GM19395 (cell line): Measurements from ENCODE around the gene SDK2.
A peak's percentile ranks its signal among the peaks of the same experiment; 100 is the strongest.

Experiments
- ATAC-seq: cut with Tn5 transposase; IDR thresholded peaks from one replicate; pipeline ENCODE4 v1.9.1; 2021; ENCODE audit warnings: mild to moderate bottlenecking, moderate library complexity; ENCODE audit not compliant: unreplicated experiment

SDK2 gene

GRCh38 chr17:73612031-73612472, 32.2 kb downstream of the SDK2 start:
- ATAC-seq, result no peak

GRCh38 chr17:73611630-73612029, 32.6 kb downstream of the SDK2 start:
- no peak for ATAC-seq

- ATAC-seq, result no peak
Observed at GRCh38 chr17:73610331-73610911, 33.8 kb downstream of the SDK2 start.

GRCh38 chr17:73609758-73610157, 34.5 kb downstream of the SDK2 start:
- ATAC-seq, result no peak

- ATAC-seq, result no peak
Observed at GRCh38 chr17:73609060-73609459, 35.2 kb downstream of the SDK2 start.

GRCh38 chr17:73605444-73605843, 38.8 kb downstream of the SDK2 start:
- no peak for ATAC-seq

GRCh38 chr17:73604476-73604875, 39.8 kb downstream of the SDK2 start:
- no peak for ATAC-seq

GRCh38 chr17:73603971-73604370, 40.3 kb downstream of the SDK2 start:
- ATAC-seq, result no peak

- ATAC-seq, result no peak
Observed at GRCh38 chr17:73600103-73600871, 44.0 kb downstream of the SDK2 start.

GRCh38 chr17:73599599-73599998, 44.6 kb downstream of the SDK2 start:
- no peak for ATAC-seq

GRCh38 chr17:73598212-73598611, 46.0 kb downstream of the SDK2 start:
- ATAC-seq, result no peak

- ATAC-seq, result no peak
Observed at GRCh38 chr17:73595931-73596330, 48.3 kb downstream of the SDK2 start.

- ATAC-seq, result no peak
Observed at GRCh38 chr17:73595479-73595878, 48.8 kb downstream of the SDK2 start.

- ATAC-seq, result no peak
Observed at GRCh38 chr17:73595068-73595467, 49.2 kb downstream of the SDK2 start.

- no peak for ATAC-seq
Observed at GRCh38 chr17:73594598-73594997, 49.6 kb downstream of the SDK2 start.

GRCh38 chr17:73594025-73594424, 50.2 kb downstream of the SDK2 start:
- ATAC-seq, result no peak

- no peak for ATAC-seq
Observed at GRCh38 chr17:73593249-73593965, 50.8 kb downstream of the SDK2 start.

GRCh38 chr17:73592501-73592961, 51.7 kb downstream of the SDK2 start:
- ATAC-seq, result no peak

- ATAC-seq, result no peak
Observed at GRCh38 chr17:73592079-73592415, 52.2 kb downstream of the SDK2 start.

- ATAC-seq, result peak; percentile 83
Observed at GRCh38 chr17:73591296-73592078, 52.8 kb downstream of the SDK2 start.

- ATAC-seq, result no peak
Observed at GRCh38 chr17:73589363-73589980, 54.8 kb downstream of the SDK2 start.
